AG09309 (cell line): ENCODE data around the gene NT5C1A.

Experiments
- DNase-seq: peaks from one replicate; pipeline ENCODE4 v3.0.0-alpha.2; 2010; ENCODE audit warnings: low read depth
- H3K4me3 ChIP-seq: 2 replicates; pipeline ENCODE4 v1.5.1; 2011; ENCODE audit warnings: mild to moderate bottlenecking, low read depth, low read length, moderate library complexity; ENCODE audit not compliant: control insufficient read depth
- CTCF ChIP-seq: IDR thresholded peaks from 2 replicates; pipeline ENCODE4 v1.5.1; 2011; ENCODE audit warnings: mild to moderate bottlenecking, low read depth, low read length, inconsistent platforms; ENCODE audit not compliant: insufficient read depth, control insufficient read depth; ENCODE audit errors: missing control alignments

Gene NT5C1A

GRCh38 chr1:39625462-39626273, 46.2 kb downstream of the NT5C1A start:
- DNase-seq: no peak
- no peak for TF ChIP-seq CTCF
- H3K4me3 ChIP-seq: no peak overlapping the region

- no peak for TF ChIP-seq CTCF
- no peak for DNase-seq
- H3K4me3 ChIP-seq: no peak overlapping the region
These were observed 46.9 kb downstream of the NT5C1A start for GRCh38 chr1:39625009-39625408.

- TF ChIP-seq CTCF: no peak
- DNase-seq: no peak
- H3K4me3 ChIP-seq: no peak overlapping the region
These were observed 48.9 kb downstream of the NT5C1A start for GRCh38 chr1:39623053-39623452.

GRCh38 chr1:39622427-39622826, 49.5 kb downstream of the NT5C1A start:
- no peak for TF ChIP-seq CTCF
- no peak overlapping the region for H3K4me3 ChIP-seq
- no peak for DNase-seq

GRCh38 chr1:39620659-39621165, 51.2 kb downstream of the NT5C1A start:
- no peak overlapping the region for H3K4me3 ChIP-seq
- TF ChIP-seq CTCF: no peak
- no peak for DNase-seq

- no peak overlapping the region for H3K4me3 ChIP-seq
- TF ChIP-seq CTCF: no peak
- no peak for DNase-seq
These were observed 54.3 kb downstream of the NT5C1A start for GRCh38 chr1:39617488-39618049.
